A204.1 (cell line): ENCODE data around the gene FARS2.
"Not testable (repeated sequence)": the region's sequence is repeated elsewhere in the genome, so short reads cannot be mapped to it uniquely, and the experiment has no call there.

Source experiments
- FAIRE-seq: peaks from 2 replicates; lab custom pipeline; 2012; peaks lifted over from hg19 to GRCh38; lab: Jason Lieb, UNC

The FARS2 gene

DNA sequence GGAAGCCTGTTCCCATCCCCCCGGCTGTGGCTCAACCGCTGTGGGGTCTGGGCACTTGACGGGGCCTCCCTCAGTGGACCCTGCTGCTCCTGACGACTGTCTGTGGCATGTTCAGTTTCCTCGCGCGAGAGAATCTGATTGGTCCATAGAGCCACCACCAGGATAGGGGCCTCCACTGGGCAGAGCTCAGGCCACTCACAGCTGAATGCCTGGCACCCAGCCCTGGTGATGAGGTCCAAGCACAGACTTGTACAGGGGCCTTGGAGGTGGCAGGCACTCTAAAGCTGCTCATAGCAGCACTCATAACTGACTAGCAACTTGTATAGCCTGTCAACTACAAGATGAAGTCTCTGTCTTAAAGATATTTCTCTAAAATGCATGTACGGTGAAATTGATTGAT, 377.4 kb downstream of the FARS2 start:
- FAIRE-seq, result no peak

DNA sequence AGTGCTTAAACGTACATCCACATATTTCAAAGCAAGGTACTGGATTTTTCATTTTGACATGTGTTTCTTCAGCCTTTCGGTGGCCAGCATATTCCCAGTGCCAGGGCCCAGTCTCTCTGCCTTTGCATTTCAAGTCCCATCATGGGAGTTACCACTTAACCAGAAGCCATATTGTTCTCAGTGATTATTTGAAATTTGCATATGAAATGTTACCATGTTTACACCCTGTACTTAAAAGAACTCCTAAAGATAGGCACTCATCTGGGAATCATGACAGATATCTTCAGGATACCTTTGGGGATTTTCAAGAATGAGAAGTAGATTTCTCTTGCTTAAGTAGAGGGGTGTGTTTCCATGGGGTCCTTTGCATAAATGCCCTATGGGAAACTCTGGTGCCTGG, 377.9 kb downstream of the FARS2 start:
- FAIRE-seq, result no peak

DNA sequence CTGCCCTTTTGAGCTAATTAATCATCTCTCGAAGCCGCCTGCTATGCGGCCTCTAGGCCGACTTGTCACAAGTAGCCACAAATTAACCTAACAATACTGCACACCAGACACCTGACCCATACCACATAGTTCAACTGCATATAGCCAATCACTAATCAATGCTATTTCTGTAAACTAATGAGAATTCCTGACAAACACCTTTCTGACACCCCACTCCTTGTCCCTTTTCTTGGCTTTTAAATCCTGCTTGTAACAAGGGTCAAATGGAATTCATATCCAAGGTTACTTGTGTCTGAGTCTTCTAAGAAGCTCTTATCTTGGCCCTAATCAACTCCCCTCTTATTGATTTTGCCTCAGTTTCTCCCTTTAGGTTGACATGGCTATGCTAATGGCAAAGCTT, 379.3 kb downstream of the FARS2 start:
- no peak for FAIRE-seq

- no peak for FAIRE-seq
Observed at GRCh38 chr6:5644523-5645185, 383.3 kb downstream of the FARS2 start.

- no peak for FAIRE-seq
Observed at GRCh38 chr6:5645328-5646290, 384.3 kb downstream of the FARS2 start.

DNA sequence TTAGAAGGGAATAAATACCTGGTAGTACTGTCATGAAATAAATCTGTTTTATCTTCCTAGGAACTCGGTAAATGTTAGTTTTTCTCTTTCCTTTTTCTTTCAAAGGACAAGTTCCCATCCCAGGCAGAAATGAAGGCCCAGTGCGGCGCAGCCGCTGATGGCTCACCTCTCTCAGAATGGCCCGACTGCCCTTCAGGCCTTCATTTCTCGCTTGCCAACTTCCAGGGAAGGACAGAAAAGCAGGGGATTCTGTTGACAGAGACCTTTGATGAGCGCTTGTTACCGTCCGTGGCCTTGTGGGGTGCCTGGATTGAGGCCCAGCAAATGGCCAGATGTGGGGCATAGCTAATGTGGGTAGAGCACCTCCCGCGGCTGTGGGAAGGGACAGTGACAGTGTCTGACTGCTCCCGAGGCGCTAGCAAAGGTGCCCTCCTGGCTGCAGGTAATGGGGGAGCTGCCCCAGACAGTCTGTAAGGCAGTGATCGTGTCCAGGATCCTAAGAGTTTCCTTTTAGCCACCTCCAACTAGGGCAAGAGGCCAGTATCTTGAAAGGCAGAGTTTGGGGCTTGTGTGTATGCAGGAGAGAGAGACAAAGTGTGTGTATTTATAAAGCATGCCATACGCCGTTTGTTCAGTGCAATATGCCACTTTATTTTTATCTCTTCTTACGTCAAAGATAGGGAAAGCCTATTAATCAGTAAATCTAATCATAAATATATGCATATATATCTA, 391.3 kb downstream of the FARS2 start:
- FAIRE-seq, result no peak

GRCh38 chr6:5653801-5654200, 392.5 kb downstream of the FARS2 start:
- no peak for FAIRE-seq

DNA sequence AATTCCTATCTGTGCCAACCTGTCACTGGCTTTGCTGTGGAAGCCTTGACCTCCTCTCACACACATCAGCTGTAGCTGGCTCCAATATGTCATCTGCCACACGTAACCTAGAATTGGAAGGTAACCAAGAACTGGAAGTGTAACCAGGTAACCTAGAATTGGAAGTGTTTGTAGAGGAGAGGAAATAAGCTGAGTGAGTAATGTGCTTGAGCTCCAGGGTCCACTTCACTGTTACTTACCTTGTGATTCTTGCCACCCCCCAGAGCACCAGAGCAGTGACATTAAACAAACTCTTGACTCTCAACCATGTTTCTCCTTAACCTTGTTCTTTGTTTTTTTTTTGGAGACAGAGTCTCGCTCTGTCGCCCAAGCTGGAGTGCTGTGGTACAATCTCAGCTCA, 394.9 kb downstream of the FARS2 start:
- no peak for FAIRE-seq

- FAIRE-seq, result not testable (repeated sequence)
Observed at GRCh38 chr6:5656695-5657094, 395.4 kb downstream of the FARS2 start.

DNA sequence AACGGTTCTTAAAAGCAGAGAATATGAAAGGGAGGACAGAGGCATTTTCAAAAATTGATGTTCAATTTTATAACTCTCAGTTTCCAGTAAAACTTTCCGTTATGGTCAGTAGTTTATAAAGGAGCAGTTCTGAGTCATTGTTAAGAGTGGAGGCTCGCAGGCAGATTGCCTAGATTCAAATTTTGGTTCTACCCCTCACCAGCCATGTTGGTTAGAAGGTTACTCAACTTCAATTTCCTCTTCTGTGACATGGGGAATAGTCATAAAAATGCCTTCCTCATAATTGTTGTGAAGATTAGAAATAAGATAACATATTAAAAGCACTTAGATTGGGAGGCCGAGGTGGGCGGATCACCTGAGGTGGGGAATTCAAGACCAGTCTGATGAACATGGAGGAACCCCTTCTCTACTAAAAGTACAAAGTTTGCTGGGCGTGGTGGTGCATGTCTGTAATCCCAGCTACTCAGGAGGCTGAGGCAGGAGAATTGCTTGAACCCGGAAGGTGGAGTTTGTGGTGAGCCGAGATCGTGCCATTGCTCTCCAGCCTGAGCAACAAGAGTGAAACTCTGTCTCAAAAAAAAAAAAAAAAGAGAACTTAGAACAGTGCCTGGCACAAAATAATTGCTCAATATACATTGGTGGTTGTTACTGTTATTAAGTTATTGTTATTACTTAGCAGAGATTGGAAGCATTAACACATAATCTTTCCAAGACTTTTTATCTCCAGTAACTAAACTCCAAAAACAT, 396.5 kb downstream of the FARS2 start:
- FAIRE-seq, result no peak

GRCh38 chr6:5659467-5659866, 398.2 kb downstream of the FARS2 start:
- no peak for FAIRE-seq

GRCh38 chr6:5660772-5661171, 399.5 kb downstream of the FARS2 start:
- no peak for FAIRE-seq

DNA sequence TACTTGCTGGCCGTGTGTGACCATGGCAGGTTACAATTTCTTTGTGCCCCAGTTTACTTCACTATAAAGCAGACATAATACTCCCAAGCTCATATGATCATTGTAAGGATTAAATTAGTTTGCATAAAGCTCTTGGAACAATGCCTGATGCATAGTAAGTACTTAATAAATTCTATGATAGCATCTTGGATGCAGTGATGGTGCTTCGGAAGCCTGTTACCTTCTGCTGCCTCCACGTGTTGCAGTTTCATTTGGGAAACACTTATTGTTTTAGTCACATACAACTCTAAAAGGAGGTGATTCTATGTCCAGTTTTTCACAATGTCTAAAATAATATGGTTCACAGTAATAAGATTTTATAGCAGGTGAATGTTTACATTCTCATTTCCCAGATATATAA, 401.5 kb downstream of the FARS2 start:
- no peak for FAIRE-seq

DNA sequence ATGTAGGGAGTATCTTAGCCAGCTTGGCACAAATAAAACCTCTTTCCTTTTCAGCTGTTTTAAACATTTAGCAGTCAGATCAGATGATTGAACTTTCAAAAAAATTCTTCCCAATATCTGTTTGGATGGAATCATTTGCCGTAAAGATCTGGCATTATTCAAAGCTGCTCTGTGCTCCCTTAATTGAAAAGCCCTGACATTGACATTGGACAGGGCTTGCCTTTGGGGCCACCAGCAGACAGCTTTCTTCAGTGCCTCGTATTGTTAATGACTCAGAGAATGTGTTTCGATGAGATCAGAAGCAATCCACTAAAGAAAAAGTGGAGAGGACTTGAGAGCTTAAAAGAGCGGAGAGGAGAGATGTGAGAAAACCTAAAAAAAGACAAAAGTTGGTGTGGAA, 401.9 kb downstream of the FARS2 start:
- no peak for FAIRE-seq

GRCh38 chr6:5663739-5664138, 402.4 kb downstream of the FARS2 start:
- no peak for FAIRE-seq

DNA sequence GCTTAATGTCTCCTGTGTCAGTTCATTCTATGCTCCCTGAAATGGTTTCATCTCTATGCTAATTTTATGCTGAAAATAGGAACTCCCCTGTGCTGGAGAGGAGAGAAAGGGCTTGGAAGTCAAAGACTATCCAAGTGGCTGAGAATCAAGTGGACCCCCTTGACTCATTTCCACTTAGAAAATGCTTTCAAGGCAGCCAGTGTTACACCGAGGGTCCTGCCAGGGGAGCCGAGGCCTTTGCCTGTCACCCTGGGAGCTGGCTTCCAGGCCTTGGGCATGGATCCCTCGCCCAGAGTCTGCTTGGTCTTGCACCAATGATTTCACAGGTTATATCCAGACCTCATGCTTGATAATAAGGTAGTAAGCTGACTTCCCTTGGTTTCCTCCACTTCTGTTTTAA, 402.8 kb downstream of the FARS2 start:
- no peak for FAIRE-seq

DNA sequence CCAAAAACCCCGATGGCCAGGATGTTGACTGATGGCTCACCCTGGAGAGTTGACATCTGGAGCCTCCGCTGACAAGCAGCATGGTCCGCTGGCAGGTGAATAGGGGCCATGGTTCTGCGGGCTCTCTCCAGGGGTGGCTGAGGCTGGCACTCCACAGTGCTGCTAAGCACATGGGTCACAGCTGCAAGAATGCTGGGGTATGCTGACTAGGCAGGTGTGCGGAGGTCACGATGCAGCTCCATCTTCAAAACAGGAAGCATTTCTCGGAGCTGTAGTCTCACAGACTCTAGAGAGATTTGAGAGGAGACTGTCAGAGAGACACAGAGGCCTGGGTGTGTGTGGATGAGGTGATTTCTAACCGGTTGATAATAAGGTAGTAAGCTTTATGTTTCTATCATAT, 403.9 kb downstream of the FARS2 start:
- FAIRE-seq, result no peak

DNA sequence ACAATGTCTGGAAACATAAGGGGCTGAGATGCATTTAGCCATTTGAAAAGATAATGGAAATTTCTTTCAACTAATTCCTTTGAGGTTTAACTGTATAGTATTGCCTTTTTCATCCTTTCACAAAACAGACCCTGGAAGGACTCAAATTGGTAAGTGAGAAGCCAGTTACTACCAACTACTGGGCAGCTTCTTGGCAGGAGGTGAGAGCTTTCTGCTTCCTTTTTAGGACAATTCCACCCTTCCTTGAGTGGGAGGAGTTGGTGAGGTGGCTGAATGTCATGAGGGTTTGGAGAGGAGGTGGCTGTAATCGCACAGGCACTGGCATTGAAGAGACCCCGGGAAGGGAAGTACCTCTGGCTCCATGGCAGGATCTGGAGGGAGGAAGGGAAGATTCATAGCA, 404.4 kb downstream of the FARS2 start:
- no peak for FAIRE-seq

- no peak for FAIRE-seq
Observed at GRCh38 chr6:5666695-5667094, 405.4 kb downstream of the FARS2 start.

DNA sequence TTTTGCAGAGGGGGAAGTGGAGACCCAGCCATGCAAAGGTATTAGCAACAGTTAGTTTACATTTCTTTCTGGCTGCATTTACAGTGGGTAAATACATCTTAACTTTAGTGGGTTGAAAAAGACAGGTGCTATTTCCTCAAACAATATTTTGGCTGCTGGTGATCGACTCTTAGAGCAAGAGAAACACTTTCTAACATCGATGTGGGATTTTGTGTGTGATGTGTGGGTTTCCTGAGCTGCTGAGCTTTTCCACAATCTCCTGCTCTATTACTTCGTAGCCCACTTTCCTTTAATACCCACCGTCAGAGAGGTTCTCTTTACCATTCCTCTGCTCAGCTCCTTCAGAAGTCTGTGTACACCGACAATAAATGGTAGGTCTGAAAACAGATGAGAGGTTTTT, 406.4 kb downstream of the FARS2 start:
- FAIRE-seq, result no peak

DNA sequence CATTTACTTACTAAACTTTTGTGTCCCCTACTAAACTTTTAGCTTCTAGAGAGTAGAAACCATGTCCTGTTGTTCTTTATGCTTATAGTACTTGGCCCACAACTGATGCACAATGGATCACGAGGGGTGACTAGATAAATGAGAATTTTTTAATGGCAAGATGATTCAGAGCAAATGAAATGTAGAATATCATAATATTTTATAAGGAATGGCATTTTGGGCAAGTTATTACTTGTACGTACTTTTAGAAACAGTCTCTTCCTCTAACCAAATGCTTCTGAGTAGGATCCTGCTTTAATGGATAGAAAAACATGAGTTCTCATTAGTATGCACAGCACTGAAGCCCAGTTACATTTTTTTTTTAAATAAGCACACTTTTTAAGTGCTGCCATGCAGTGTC, 409.1 kb downstream of the FARS2 start:
- FAIRE-seq, result no peak

DNA sequence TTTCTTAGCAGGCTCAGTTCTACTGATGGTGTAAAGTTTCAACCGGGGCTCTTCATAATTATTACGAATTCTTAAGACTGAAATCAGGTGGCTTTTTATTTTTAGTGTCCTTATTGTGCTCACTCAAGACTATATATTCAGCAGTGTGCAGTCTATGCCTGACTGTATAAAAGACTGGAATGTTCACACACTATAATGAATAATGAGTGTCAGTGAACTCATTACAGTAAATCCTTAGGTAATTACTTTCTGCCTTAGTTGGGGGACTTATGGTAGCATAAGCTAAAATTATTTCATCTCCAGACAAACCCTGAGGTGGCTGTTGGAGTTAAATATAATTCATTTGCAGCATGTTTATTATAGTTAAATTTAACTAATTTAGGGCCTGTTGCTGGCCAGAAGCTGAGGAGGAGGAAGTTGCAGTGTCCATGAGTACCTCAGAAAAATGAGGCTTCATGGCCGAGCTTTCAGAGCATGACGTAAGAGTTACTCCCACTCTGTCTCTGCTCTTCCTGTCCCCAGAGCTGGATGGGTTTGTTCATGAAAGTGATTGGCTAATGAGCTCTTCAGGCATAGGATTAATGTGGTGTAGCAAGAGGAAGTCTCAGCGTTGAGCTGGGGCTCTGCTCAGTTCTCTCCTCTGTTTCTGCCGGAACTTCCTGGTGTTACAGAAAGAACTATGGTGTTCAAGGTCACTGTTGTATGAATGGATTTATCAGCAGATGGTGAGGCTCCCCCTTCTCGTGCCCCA, 409.7 kb downstream of the FARS2 start:
- FAIRE-seq, result no peak
